Activated CD4-positive, CD25-positive, alpha-beta regulatory T cell treated with anti-CD3 and anti-CD28 coated beads, Interleukin-2, amount 50 U/mL, for 16 hours (primary cell): ENCODE data around the gene KRT85.

Experiments
- DNase-seq: peaks from one replicate; pipeline ENCODE4 v3.0.0-alpha.2; 2020; ENCODE audit warnings: low read depth, low spot score

The KRT85 gene

GRCh38 chr12:52394836-52395405 is 27.6 kb upstream of the KRT85 start:
- no peak for DNase-seq

- DNase-seq = no peak
These were observed 25.3 kb upstream of the KRT85 start for GRCh38 chr12:52392465-52393007.

- no peak for DNase-seq
These were observed 24.3 kb upstream of the KRT85 start for GRCh38 chr12:52391618-52392002.

- DNase-seq = no peak
These were observed 23.7 kb upstream of the KRT85 start for GRCh38 chr12:52390739-52391617.

GRCh38 chr12:52389313-52390207 is 22.3 kb upstream of the KRT85 start:
- DNase-seq = no peak

GRCh38 chr12:52387859-52388258 is 20.6 kb upstream of the KRT85 start:
- no peak for DNase-seq

- DNase-seq = no peak
These were observed 18.0 kb upstream of the KRT85 start, which contains the start of gene KRT84 for GRCh38 chr12:52385226-52385702. KRT84 (minus strand) TSS chr12:52385652; CDS start chr12:52385585, 67 bp downstream.

GRCh38 chr12:52383331-52383730 is 16.1 kb upstream of the KRT85 start:
- DNase-seq = no peak

GRCh38 chr12:52382854-52383253 is 15.6 kb upstream of the KRT85 start:
- no peak for DNase-seq

GRCh38 chr12:52381206-52381605 is 13.9 kb upstream of the KRT85 start:
- no peak for DNase-seq

GRCh38 chr12:52380271-52380694 is 13.0 kb upstream of the KRT85 start:
- no peak for DNase-seq

- DNase-seq = no peak
These were observed 12.3 kb upstream of the KRT85 start for GRCh38 chr12:52379536-52379935.

GRCh38 chr12:52378091-52378490 is 10.8 kb upstream of the KRT85 start:
- no peak for DNase-seq

GRCh38 chr12:52377266-52377665 is 10.0 kb upstream of the KRT85 start:
- DNase-seq = no peak

- DNase-seq = no peak
These were observed 5.2 kb upstream of the KRT85 start for GRCh38 chr12:52372216-52373154.

GRCh38 chr12:52371716-52372115 is 4.4 kb upstream of the KRT85 start:
- no peak for DNase-seq

- DNase-seq = no peak
These were observed 3.8 kb upstream of the KRT85 start for GRCh38 chr12:52370926-52371608.

GRCh38 chr12:52369809-52370208 is 2.5 kb upstream of the KRT85 start:
- no peak for DNase-seq

GRCh38 chr12:52369211-52369610 is 1.9 kb upstream of the KRT85 start:
- no peak for DNase-seq

- no peak for DNase-seq
These were observed 1.2 kb upstream of the KRT85 start for GRCh38 chr12:52368508-52368907.
